Fibroblast of pulmonary artery (primary cell): Measurements from ENCODE around the gene CSMD2.

Experiments
- DNase-seq: peaks from one replicate; pipeline ENCODE4 v3.0.0-alpha.2; 2010; ENCODE audit warnings: low read depth
- H3K4me3 ChIP-seq: replicated peaks from 2 replicates; pipeline ENCODE4 v1.5.1; 2011; ENCODE audit warnings: low read depth, mild to moderate bottlenecking, control low read depth, low read length, moderate library complexity
- CTCF ChIP-seq: IDR thresholded peaks from 2 replicates; pipeline ENCODE4 v1.5.1; 2011; ENCODE audit warnings: mild to moderate bottlenecking, control low read depth, low read length, inconsistent platforms; ENCODE audit errors: missing control alignments

Gene CSMD2

GRCh38 chr1:33837635-33838034 lies 327.4 kb downstream of the CSMD2 start:
- DNase-seq, result no peak
- H3K4me3 ChIP-seq, result no peak overlapping the region
- no peak for TF ChIP-seq CTCF

GRCh38 chr1:33836911-33837310 lies 328.1 kb downstream of the CSMD2 start:
- H3K4me3 ChIP-seq, result no peak overlapping the region
- no peak for DNase-seq
- TF ChIP-seq CTCF, result no peak

DNA sequence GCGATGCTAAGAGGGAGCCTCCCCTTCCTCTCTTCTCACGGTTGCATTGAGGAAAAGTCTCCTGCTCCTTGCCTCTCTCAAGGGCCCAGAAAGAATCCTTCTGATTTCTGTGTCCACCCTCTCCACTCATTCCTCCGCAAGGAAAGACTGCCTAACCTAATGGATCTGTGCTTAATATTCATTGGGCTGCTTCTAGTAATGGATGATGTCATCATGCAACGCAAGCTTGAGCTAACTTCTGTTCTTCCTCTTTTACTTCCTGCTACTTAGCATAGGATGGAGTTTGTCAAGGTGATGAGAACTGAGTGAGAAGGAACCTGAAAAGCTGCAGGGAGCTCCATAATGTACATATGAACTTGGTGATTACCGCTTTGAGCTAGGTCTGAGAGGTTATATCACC lies 336.4 kb downstream of the CSMD2 start:
- DNase-seq, result no peak
- TF ChIP-seq CTCF, result no peak
- no peak overlapping the region for H3K4me3 ChIP-seq

GRCh38 chr1:33828059-33828458 lies 337.0 kb downstream of the CSMD2 start:
- no peak overlapping the region for H3K4me3 ChIP-seq
- no peak for TF ChIP-seq CTCF
- DNase-seq, result no peak

DNA sequence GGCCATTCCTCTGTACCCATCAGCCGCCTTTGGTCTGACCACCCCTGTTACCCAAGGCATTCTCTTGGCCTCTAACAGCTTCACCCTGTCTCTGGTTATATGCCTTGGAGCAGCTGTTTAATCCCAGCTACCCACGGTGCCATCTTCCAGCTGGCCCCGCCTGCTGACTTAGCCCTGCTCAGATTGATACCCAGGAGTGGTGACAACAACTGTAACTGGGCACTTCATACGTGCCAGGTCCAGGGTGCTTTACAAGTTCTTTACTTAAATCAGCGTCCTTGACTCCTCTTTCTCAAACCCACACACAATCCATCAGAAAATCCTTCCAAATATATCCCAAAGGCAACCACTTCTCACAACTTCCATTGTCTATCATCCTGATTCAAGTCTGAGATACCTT lies 338.3 kb downstream of the CSMD2 start:
- TF ChIP-seq CTCF, result no peak
- no peak overlapping the region for H3K4me3 ChIP-seq
- DNase-seq, result no peak

DNA sequence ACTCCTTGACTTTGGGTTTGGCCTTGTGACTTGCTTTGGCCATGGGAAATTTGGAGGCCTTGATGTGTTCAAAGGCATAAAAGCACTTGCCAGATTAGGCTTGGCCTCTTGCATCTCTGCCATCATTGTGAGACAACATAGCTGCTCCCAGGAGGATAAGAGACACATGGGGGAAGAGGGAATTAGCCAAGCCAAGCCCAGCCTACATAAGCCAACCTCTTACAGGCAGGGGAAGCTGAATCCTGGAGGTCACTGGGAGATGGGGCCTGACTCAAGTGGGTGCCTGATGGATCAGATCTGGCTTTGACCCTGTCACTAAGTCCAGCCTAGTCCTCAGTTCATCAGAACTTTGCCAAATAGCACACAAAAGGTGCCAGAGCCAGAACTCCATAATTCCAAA lies 338.7 kb downstream of the CSMD2 start:
- no peak for TF ChIP-seq CTCF
- DNase-seq, result no peak

GRCh38 chr1:33825506-33825905 lies 339.5 kb downstream of the CSMD2 start:
- H3K4me3 ChIP-seq, result no peak overlapping the region
- no peak for DNase-seq
- no peak for TF ChIP-seq CTCF

More for the DNA sequence above, 338.7 kb downstream of the CSMD2 start:
- no peak overlapping the region for H3K4me3 ChIP-seq
